Fibroblast of the aortic adventitia (primary cell): ENCODE measurements around the gene ASCL1. TPM values are rescaled to one million over a fixed set of nuclear protein-coding genes. Genes with fewer than 3 reads are reported as not detected.

Experiments
- DNase-seq: peaks from one replicate; pipeline ENCODE4 v3.0.0-alpha.2; 2010; ENCODE audit warnings: low read depth
- H3K4me3 ChIP-seq: 2 replicates; pipeline ENCODE4 v1.5.1; 2011; ENCODE audit warnings: low read depth, mild to moderate bottlenecking, control low read depth, low read length, moderate library complexity
- CTCF ChIP-seq: IDR thresholded peaks from 2 replicates; pipeline ENCODE4 v1.5.1; 2011; ENCODE audit warnings: mild to moderate bottlenecking, low read length, control low read depth, inconsistent platforms; ENCODE audit not compliant: insufficient read depth
- total RNA-seq: library from RNA; depleted of rRNA; stranded (reverse); fragments of >200 nt; gene quantifications from 2 replicates; pipeline ENCODE4 v1.2.3, GENCODE V29; 2012; ENCODE audit warnings: low replicate concordance

ASCL1 gene
- total RNA-seq, 1 donor = not detected

- TF ChIP-seq CTCF = no peak
- DNase-seq = no peak
- H3K4me3 ChIP-seq = no peak overlapping the region
Observed at GRCh38 chr12:102956738-102957327, 641 bp upstream of the ASCL1 start.

- no peak for TF ChIP-seq CTCF
- H3K4me3 ChIP-seq = peak overlapping the region; percentile 49
- no peak for DNase-seq
Observed at GRCh38 chr12:102958073-102958829, 777 bp downstream of the ASCL1 start.

GRCh38 chr12:102958830-102959176 is 1.3 kb downstream of the ASCL1 start:
- no peak for DNase-seq
- TF ChIP-seq CTCF = no peak
- H3K4me3 ChIP-seq = no peak overlapping the region

- DNase-seq = no peak
- H3K4me3 ChIP-seq = no peak overlapping the region
- TF ChIP-seq CTCF = no peak
Observed at GRCh38 chr12:102959391-102959790, 1.9 kb downstream of the ASCL1 start.

GRCh38 chr12:102960766-102961465 is 3.4 kb downstream of the ASCL1 start:
- no peak for TF ChIP-seq CTCF
- no peak overlapping the region for H3K4me3 ChIP-seq
- DNase-seq = no peak

- TF ChIP-seq CTCF = no peak
- no peak for DNase-seq
- H3K4me3 ChIP-seq = no peak overlapping the region
Observed at GRCh38 chr12:102961466-102961855, 4.0 kb downstream of the ASCL1 start.
